Caco-2 (cell line): ENCODE results near the gene ADD2. TPM values are rescaled to one million over a fixed set of nuclear protein-coding genes. Genes with fewer than 3 reads are reported as not detected.

ENCODE experiments used
- BruUV-seq: library from RNA; stranded (reverse); fragments of 400-500 nt; replicated peaks from 2 replicates; lab custom pipeline; 2021; lab: Mats Ljungman, UMichigan
- CTCF ChIA-PET: fragments of 300-600 bp; sonication (Branson Sonifier 250); formaldehyde crosslinking; loops from one replicate; lab custom pipeline; 2022; ENCODE audit warnings: antibody characterized with exemption; lab: Charles Lee
- POLR2A ChIA-PET: fragments of 300-600 bp; sonication (Branson Sonifier 250); formaldehyde crosslinking; loops from one replicate; lab custom pipeline; 2022; ENCODE audit warnings: antibody characterized with exemption; lab: Charles Lee
- DNase-seq, 2 experiments: peaks; one replicate each; pipeline versions ENCODE4 v3.0.0 to v3.0.0-alpha.2; 2020 to 2022
- H3K27me3 ChIP-seq: replicated peaks from 2 replicates; pipeline ENCODE4 v1.6.0; 2011; ENCODE audit warnings: low read length; ENCODE audit not compliant: control insufficient read depth, insufficient read depth
- H3K36me3 ChIP-seq: 2 replicates; pipeline ENCODE4 v1.5.1; 2011; ENCODE audit warnings: low read length; ENCODE audit not compliant: control insufficient read depth, insufficient read depth
- H3K4me1 ChIP-seq: fragments of 250-450 bp; sonication (Bioruptor Pico); 2 replicates; pipeline ENCODE4 v1.5.1; 2020; ENCODE audit warnings: mild to moderate bottlenecking
- H3K4me3 ChIP-seq: 2 replicates; pipeline ENCODE4 v1.5.1; 2011; ENCODE audit warnings: low read depth, mild to moderate bottlenecking, control low read depth, low read length
- H3K9me3 ChIP-seq: fragments of 250-450 bp; sonication (Bioruptor Pico); 2 replicates; pipeline ENCODE4 v1.5.1; 2020; ENCODE audit warnings: mild to moderate bottlenecking, moderate library complexity
- H3K27ac Mint-ChIP-seq: one replicate; pipeline ENCODE4 v1.8.0; 2022; ENCODE audit warnings: mixed read lengths; ENCODE audit not compliant: unreplicated experiment
- H3K27me3 Mint-ChIP-seq: one replicate; pipeline ENCODE4 v1.8.0; 2022; ENCODE audit warnings: mixed read lengths; ENCODE audit not compliant: insufficient read depth, unreplicated experiment
- H3K36me3 Mint-ChIP-seq: one replicate; pipeline ENCODE4 v1.8.0; 2022; ENCODE audit warnings: mild to moderate bottlenecking, mixed read lengths; ENCODE audit not compliant: insufficient read depth, unreplicated experiment
- H3K4me1 Mint-ChIP-seq: one replicate; pipeline ENCODE4 v1.8.0; 2022; ENCODE audit warnings: low read depth, mixed read lengths; ENCODE audit not compliant: unreplicated experiment
- H3K4me3 Mint-ChIP-seq: one replicate; pipeline ENCODE4 v1.8.0; 2022; ENCODE audit warnings: mild to moderate bottlenecking, moderate library complexity, mixed read lengths; ENCODE audit not compliant: unreplicated experiment
- H3K9me3 Mint-ChIP-seq: one replicate; pipeline ENCODE4 v1.8.0; 2022; ENCODE audit warnings: mixed read lengths; ENCODE audit not compliant: unreplicated experiment
- CTCF ChIP-seq, 2 experiments: fragments of 200-600 bp in 1 of 2; IDR thresholded peaks; 1 replicate in 1 of 2; 2 replicates in 1 of 2; pipeline versions ENCODE4 v1.5.1 to v1.8.0; 2011 to 2022; ENCODE audit warnings: antibody characterized with exemption in 1 of 2, control low read depth in 1 of 2, inconsistent platforms in 1 of 2, low read depth in 1 of 2, low read length in 1 of 2, mild to moderate bottlenecking in 1 of 2, moderate library complexity in 1 of 2; ENCODE audit not compliant: insufficient read depth in 1 of 2, severe bottlenecking in 1 of 2, unreplicated experiment in 1 of 2
- intact Hi-C: fragments of 100-400 bp; cut with micrococcal nuclease; formaldehyde crosslinking; loops from one replicate; pipeline ENCODE4 v1.10.0; 2022; ENCODE audit not compliant: unreplicated experiment
- total RNA-seq: library from RNA; stranded (reverse); gene quantifications from 2 replicates; pipeline ENCODE4 v1.2.3, GENCODE V29; 2022

Gene ADD2
- total RNA-seq, 1 experiment from 2014 or later = not detected

DNA sequence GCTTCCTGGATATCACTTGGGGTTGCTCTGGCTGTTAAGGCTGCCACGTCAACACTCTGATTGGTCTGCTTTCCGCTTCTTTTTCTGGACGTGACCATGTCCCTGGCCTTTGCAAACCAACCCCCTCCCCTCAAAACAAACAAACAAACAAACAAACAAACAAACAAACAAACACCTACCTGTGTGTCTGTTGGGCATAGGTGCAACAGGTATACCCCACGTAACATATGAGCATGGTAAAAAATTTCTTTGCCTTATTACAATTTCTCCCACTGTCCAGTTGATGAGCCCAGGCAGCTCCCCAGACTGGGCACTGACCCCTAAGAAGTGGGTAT lies 80.6 kb downstream of the ADD2 start:
- Histone ChIP-seq H3K4me1 (no peaks in the 10 kb centered on the region), H3K9me3 (no peaks in the 10 kb centered on the region), H3K36me3 (no peaks in the 10 kb centered on the region), H3K4me3 (no peak overlapping the region), H3K27me3 (no peaks in the 10 kb centered on the region; the same call in 1 of the 2 replicates)
- TF ChIP-seq CTCF (IDR thresholded peaks at IDR 0.05; ENCODE audit: insufficient read depth in 1 of 2, low read depth in 1 of 2, low read length in 1 of 2, severe bottlenecking in 1 of 2, unreplicated experiment in 1 of 2) = no peak
- Mint-ChIP-seq H3K27ac (no peak overlapping the region), H3K4me1 (no peaks in the 10 kb centered on the region), H3K4me3 (no peak overlapping the region), H3K36me3 (no peaks in the 10 kb centered on the region), H3K27me3 (peaks cover 9% of the 10 kb centered on the region), H3K9me3 (no peaks in the 10 kb centered on the region)
- intact Hi-C loops = loop anchor here (1.0 kb wide), 1 partner anchor 98 kb away; no protein-coding TSS in a partner anchor
- no peak for DNase-seq
- CTCF ChIA-PET = no interaction called here
- BruUV-seq = no TSS peak
- POLR2A ChIA-PET = no interaction called here

- H3K4me1 ChIP-seq = no peaks in the 10 kb centered on the region
- H3K36me3 Mint-ChIP-seq = no peaks in the 10 kb centered on the region
- H3K9me3 ChIP-seq = no peaks in the 10 kb centered on the region
- DNase-seq = peak in 1 of 2 experiments; percentile 24
- H3K36me3 ChIP-seq = no peaks in the 10 kb centered on the region
- intact Hi-C loops = loop anchor here (1.0 kb wide), 1 partner anchor 98 kb away; no protein-coding TSS in a partner anchor
- H3K27me3 ChIP-seq = no peaks in the 10 kb centered on the region
- ChIA-PET POLR2A (no interaction called here), CTCF (no interaction called here)
- peak in 1 of 2 experiments; percentile 48 for TF ChIP-seq CTCF (IDR thresholded peaks at IDR 0.05; ENCODE audit: insufficient read depth in 1 of 2, low read depth in 1 of 2, low read length in 1 of 2, severe bottlenecking in 1 of 2, unreplicated experiment in 1 of 2)
- H3K4me3 Mint-ChIP-seq = no peak overlapping the region
- H3K4me1 Mint-ChIP-seq = no peaks in the 10 kb centered on the region
- BruUV-seq = no TSS peak
- H3K27ac Mint-ChIP-seq = no peak overlapping the region
- H3K4me3 ChIP-seq = no peak overlapping the region
- peaks cover 9% of the 10 kb centered on the region for H3K27me3 Mint-ChIP-seq
- H3K9me3 Mint-ChIP-seq = no peaks in the 10 kb centered on the region
Measured at GRCh38 chr2:70686577-70687460, 81.2 kb downstream of the ADD2 start.

- no peak overlapping the region for H3K27ac Mint-ChIP-seq
- no TSS peak for BruUV-seq
- no peaks in the 10 kb centered on the region for H3K9me3 Mint-ChIP-seq
- intact Hi-C loops = no loop called here
- no peak overlapping the region for H3K4me3 ChIP-seq
- no peaks in the 10 kb centered on the region for H3K36me3 Mint-ChIP-seq
- H3K27me3 ChIP-seq = no peaks in the 10 kb centered on the region
- no peaks in the 10 kb centered on the region for H3K4me1 ChIP-seq
- peaks cover 9% of the 10 kb centered on the region for H3K27me3 Mint-ChIP-seq
- no peaks in the 10 kb centered on the region for H3K4me1 Mint-ChIP-seq
- no peaks in the 10 kb centered on the region for H3K36me3 ChIP-seq
- DNase-seq = no peak
- H3K9me3 ChIP-seq = no peaks in the 10 kb centered on the region
- ChIA-PET CTCF (no interaction called here), POLR2A (no interaction called here)
- H3K4me3 Mint-ChIP-seq = no peak overlapping the region
- TF ChIP-seq CTCF (IDR thresholded peaks at IDR 0.05; ENCODE audit: insufficient read depth in 1 of 2, low read depth in 1 of 2, low read length in 1 of 2, severe bottlenecking in 1 of 2, unreplicated experiment in 1 of 2) = no peak
Measured at GRCh38 chr2:70685771-70686171, 82.2 kb downstream of the ADD2 start.
